IPS-15b (cell line): ENCODE measurements around the gene CCBE1.

Experiments used
- H3K27me3 ChIP-seq: one replicate; pipeline ENCODE4 v1.6.1; 2013; ENCODE audit warnings: low read length; ENCODE audit not compliant: control insufficient read depth, insufficient read depth
- H3K36me3 ChIP-seq: one replicate; pipeline ENCODE4 v1.6.1; 2013; ENCODE audit warnings: low read length; ENCODE audit not compliant: control insufficient read depth, insufficient read depth
- H3K4me1 ChIP-seq: one replicate; pipeline ENCODE4 v1.6.1; 2013; ENCODE audit warnings: mild to moderate bottlenecking, low read length; ENCODE audit not compliant: control insufficient read depth, insufficient read depth
- H3K4me3 ChIP-seq: one replicate; pipeline ENCODE4 v1.5.1; 2013; ENCODE audit warnings: low read depth, low read length
- H3K9ac ChIP-seq: one replicate; pipeline ENCODE4 v1.6.1; 2013; ENCODE audit warnings: low read depth, mild to moderate bottlenecking, low read length
- H3K9me3 ChIP-seq: one replicate; pipeline ENCODE4 v1.6.1; 2013; ENCODE audit warnings: mild to moderate bottlenecking, low read length; ENCODE audit not compliant: control insufficient read depth, insufficient read depth

Gene CCBE1

GRCh38 chr18:59402432-59403090, 294.7 kb downstream of the CCBE1 start:
- Histone ChIP-seq H3K9me3 (no peaks in the 10 kb centered on the region), H3K36me3 (no peaks in the 10 kb centered on the region), H3K4me3 (no peak overlapping the region), H3K4me1 (no peaks in the 10 kb centered on the region), H3K9ac (no peak overlapping the region), H3K27me3 (no peaks in the 10 kb centered on the region)

GRCh38 chr18:59400407-59400806, 296.8 kb downstream of the CCBE1 start:
- Histone ChIP-seq H3K27me3 (no peaks in the 10 kb centered on the region), H3K4me1 (no peaks in the 10 kb centered on the region), H3K4me3 (no peak overlapping the region), H3K9ac (no peak overlapping the region), H3K9me3 (no peaks in the 10 kb centered on the region), H3K36me3 (no peaks in the 10 kb centered on the region)

GRCh38 chr18:59395226-59396175, 301.7 kb downstream of the CCBE1 start:
- no peaks in the 10 kb centered on the region for H3K36me3 ChIP-seq
- H3K9me3 ChIP-seq: no peaks in the 10 kb centered on the region
- peaks cover 2% of the 10 kb centered on the region for H3K27me3 ChIP-seq
- no peaks in the 10 kb centered on the region for H3K4me1 ChIP-seq
- H3K4me3 ChIP-seq: no peak overlapping the region
- H3K9ac ChIP-seq: no peak overlapping the region

- H3K27me3 ChIP-seq: peaks cover 2% of the 10 kb centered on the region
- no peaks in the 10 kb centered on the region for H3K9me3 ChIP-seq
- H3K36me3 ChIP-seq: no peaks in the 10 kb centered on the region
- H3K4me1 ChIP-seq: no peaks in the 10 kb centered on the region
- no peak overlapping the region for H3K9ac ChIP-seq
- no peak overlapping the region for H3K4me3 ChIP-seq
Observed at GRCh38 chr18:59393381-59393780, 303.8 kb downstream of the CCBE1 start.

GRCh38 chr18:59388817-59389216, 308.4 kb downstream of the CCBE1 start:
- peaks cover 18% of the 10 kb centered on the region for H3K27me3 ChIP-seq
- H3K4me3 ChIP-seq: no peak overlapping the region
- H3K9me3 ChIP-seq: no peaks in the 10 kb centered on the region
- H3K36me3 ChIP-seq: no peaks in the 10 kb centered on the region
- no peak overlapping the region for H3K9ac ChIP-seq
- H3K4me1 ChIP-seq: peaks cover 4% of the 10 kb centered on the region

- H3K9ac ChIP-seq: no peak overlapping the region
- no peaks in the 10 kb centered on the region for H3K9me3 ChIP-seq
- H3K4me1 ChIP-seq: peaks cover 4% of the 10 kb centered on the region
- H3K27me3 ChIP-seq: peaks cover 18% of the 10 kb centered on the region
- no peaks in the 10 kb centered on the region for H3K36me3 ChIP-seq
- no peak overlapping the region for H3K4me3 ChIP-seq
Observed at GRCh38 chr18:59387687-59388565, 309.3 kb downstream of the CCBE1 start.

GRCh38 chr18:59386909-59387686, 310.1 kb downstream of the CCBE1 start:
- Histone ChIP-seq H3K4me3 (no peak overlapping the region), H3K9ac (no peak overlapping the region), H3K9me3 (no peaks in the 10 kb centered on the region), H3K27me3 (peaks cover 18% of the 10 kb centered on the region), H3K36me3 (no peaks in the 10 kb centered on the region), H3K4me1 (peaks cover 4% of the 10 kb centered on the region)

- H3K4me3 ChIP-seq: no peak overlapping the region
- H3K9ac ChIP-seq: no peak overlapping the region
- peaks cover 20% of the 10 kb centered on the region for H3K27me3 ChIP-seq
- H3K4me1 ChIP-seq: peaks cover 8% of the 10 kb centered on the region
- no peaks in the 10 kb centered on the region for H3K36me3 ChIP-seq
- no peaks in the 10 kb centered on the region for H3K9me3 ChIP-seq
Observed at GRCh38 chr18:59385191-59385590, 312.0 kb downstream of the CCBE1 start.

- Histone ChIP-seq H3K36me3 (no peaks in the 10 kb centered on the region), H3K9me3 (no peaks in the 10 kb centered on the region), H3K27me3 (peaks cover 20% of the 10 kb centered on the region), H3K4me3 (no peak overlapping the region), H3K9ac (no peak overlapping the region), H3K4me1 (peaks cover 8% of the 10 kb centered on the region)
Observed at GRCh38 chr18:59383851-59384250, 313.4 kb downstream of the CCBE1 start.

GRCh38 chr18:59382383-59382782, 314.8 kb downstream of the CCBE1 start:
- no peak overlapping the region for H3K9ac ChIP-seq
- H3K4me1 ChIP-seq: peaks cover 8% of the 10 kb centered on the region
- H3K36me3 ChIP-seq: no peaks in the 10 kb centered on the region
- H3K9me3 ChIP-seq: no peaks in the 10 kb centered on the region
- H3K4me3 ChIP-seq: no peak overlapping the region
- H3K27me3 ChIP-seq: peaks cover 20% of the 10 kb centered on the region

GRCh38 chr18:59381949-59382348, 315.3 kb downstream of the CCBE1 start:
- H3K9ac ChIP-seq: no peak overlapping the region
- H3K4me3 ChIP-seq: no peak overlapping the region
- no peaks in the 10 kb centered on the region for H3K36me3 ChIP-seq
- peaks cover 4% of the 10 kb centered on the region for H3K4me1 ChIP-seq
- H3K9me3 ChIP-seq: no peaks in the 10 kb centered on the region
- H3K27me3 ChIP-seq: peaks cover 21% of the 10 kb centered on the region
